HCT116 (cell line): ENCODE results near the gene DTX3L. TPM values are rescaled to one million over a fixed set of nuclear protein-coding genes. Genes with fewer than 3 reads are reported as not detected.

Source experiments
- ATAC-seq: fragments of 200-7000 bp; cut with Tn5 transposase; 2 replicates; pipeline ENCODE4 v1.9.1; 2020; ENCODE audit warnings: mild to moderate bottlenecking, moderate library complexity
- BruUV-seq: library from RNA; stranded (reverse); fragments of 400-500 nt; replicated peaks from 2 replicates; lab custom pipeline; 2021; lab: Mats Ljungman, UMichigan
- CTCF ChIA-PET: fragments of 300-600 bp; sonication (Branson Sonifier 250); formaldehyde crosslinking; loops from one replicate; lab custom pipeline; 2021; ENCODE audit warnings: antibody characterized with exemption; lab: Charles Lee
- POLR2A ChIA-PET: fragments of 300-600, 350-600 bp; sonication (Branson Sonifier 250); formaldehyde crosslinking; loops from one replicate; lab custom pipeline; 2021; ENCODE audit warnings: antibody characterized with exemption; lab: Charles Lee
- RAD21 ChIA-PET, 2 experiments: fragments of 300-600 bp; sonication (Branson Sonifier 250); formaldehyde crosslinking; loops; one replicate each; lab custom pipeline; 2023; ENCODE audit warnings: low total read pairs in 2 of 2; ENCODE audit not compliant: uncharacterized antibody in 2 of 2, unreplicated experiment in 2 of 2, low non-redundant PET in 1 of 2; lab: Charles Lee
- DNase-seq: peaks from one replicate; pipeline ENCODE4 v3.0.0-alpha.2; 2010; ENCODE audit warnings: low read depth, low spot score
- H2AFZ ChIP-seq: fragments of 200-600 bp; shearing (Covaris generic), sonication (generic); 2 replicates; pipeline ENCODE4 v1.6.1; 2017; ENCODE audit warnings: low read depth, mixed run types, mixed read lengths, antibody characterized with exemption, low read length; ENCODE audit not compliant: poor library complexity, severe bottlenecking
- H3K27ac ChIP-seq: 2 replicates; pipeline ENCODE4 v1.5.1; 2012; ENCODE audit warnings: low read depth, low read length
- H3K27me3 ChIP-seq: fragments of 200-600 bp; sonication (generic); 2 replicates; pipeline ENCODE4 v1.6.1; 2016; ENCODE audit warnings: mixed run types, low read length, mixed read lengths; ENCODE audit not compliant: insufficient read depth
- H3K36me3 ChIP-seq, 2 experiments: fragments of 200-500 bp in 1 of 2; fragments of 200-600 bp in 1 of 2; sonication (Bioruptor generic) in 1 of 2; sonication (generic) in 1 of 2; 2 replicates each; pipeline versions ENCODE4 v1.5.1 to v1.6.1; 2014 to 2016; ENCODE audit warnings: low read length in 2 of 2, inconsistent platforms in 1 of 2, mixed read lengths in 1 of 2, mixed run types in 1 of 2; ENCODE audit not compliant: insufficient read depth in 2 of 2, control insufficient read depth in 1 of 2
- H3K4me1 ChIP-seq, 2 experiments: fragments of 200-600 bp in 1 of 2; sonication (generic) in 1 of 2; 2 replicates each; pipeline versions ENCODE4 v1.5.1 to v1.6.1; 2012 to 2017; ENCODE audit warnings: low read length in 2 of 2, inconsistent platforms in 1 of 2, mild to moderate bottlenecking in 1 of 2, mixed read lengths in 1 of 2, mixed run types in 1 of 2, moderate library complexity in 1 of 2; ENCODE audit not compliant: insufficient read depth in 2 of 2, control insufficient read depth in 1 of 2
- H3K4me2 ChIP-seq: fragments of 200-600 bp; sonication (generic); 2 replicates; pipeline ENCODE4 v1.6.1; 2017; ENCODE audit warnings: mixed run types, low read length, mixed read lengths
- H3K4me3 ChIP-seq, 2 experiments: fragments of 200-600 bp in 1 of 2; sonication (generic) in 1 of 2; replicated peaks in 1 of 2; 2 replicates each; pipeline ENCODE4 v1.5.1; 2011 to 2016; ENCODE audit warnings: low read length in 2 of 2, control low read depth in 1 of 2, low read depth in 1 of 2, mild to moderate bottlenecking in 1 of 2, mixed read lengths in 1 of 2, mixed run types in 1 of 2
- H3K79me2 ChIP-seq: fragments of 200-600 bp; sonication (generic); 2 replicates; pipeline ENCODE4 v1.6.1; 2017; ENCODE audit warnings: mild to moderate bottlenecking, mixed run types, low read length, moderate library complexity, mixed read lengths; ENCODE audit not compliant: insufficient read depth
- H3K9ac ChIP-seq: fragments of 200-600 bp; sonication (generic); 2 replicates; pipeline ENCODE4 v1.6.1; 2016; ENCODE audit warnings: low read length, mixed read lengths
- H3K9me2 ChIP-seq: fragments of 200-600 bp; sonication (generic), shearing (Covaris generic); 2 replicates; pipeline ENCODE4 v1.6.1; 2017; ENCODE audit warnings: mixed run types, mild to moderate bottlenecking, moderate library complexity; ENCODE audit not compliant: insufficient read depth
- H3K9me3 ChIP-seq, 2 experiments: fragments of 200-500 bp in 1 of 2; fragments of 200-600 bp in 1 of 2; sonication (Bioruptor generic) in 1 of 2; sonication (generic) in 1 of 2; 2 replicates each; pipeline ENCODE4 v1.6.1; 2014 to 2017; ENCODE audit warnings: low read length in 2 of 2, mixed read lengths in 2 of 2, inconsistent platforms in 1 of 2, low read depth in 1 of 2, mild to moderate bottlenecking in 1 of 2, mixed run types in 1 of 2, moderate library complexity in 1 of 2; ENCODE audit not compliant: control insufficient read depth in 1 of 2, insufficient read depth in 1 of 2
- H4K20me1 ChIP-seq: fragments of 200-600 bp; sonication (generic), shearing (Covaris generic); 2 replicates; pipeline ENCODE4 v1.6.1; 2017; ENCODE audit warnings: mixed run types, mild to moderate bottlenecking, moderate library complexity; ENCODE audit not compliant: insufficient read depth
- EGR1 ChIP-seq: IDR thresholded peaks from 2 replicates; pipeline ENCODE4 v1.6.1; 2012; ENCODE audit warnings: low read depth
- ELF1 ChIP-seq: IDR thresholded peaks from 2 replicates; pipeline ENCODE4 v1.6.1; 2012; ENCODE audit warnings: low read depth, borderline replicate concordance
- EZH2phosphoT487 ChIP-seq: fragments of 200-600 bp; IDR thresholded peaks from 2 replicates; pipeline ENCODE4 v1.6.1; 2018; ENCODE audit warnings: antibody characterized with exemption, borderline replicate concordance
- FOSL1 ChIP-seq: IDR thresholded peaks from 2 replicates; pipeline ENCODE4 v1.6.1; 2012; ENCODE audit warnings: low read depth
- JUND ChIP-seq: IDR thresholded peaks from 2 replicates; pipeline ENCODE4 v1.6.1; 2012
- MAX ChIP-seq: IDR thresholded peaks from 2 replicates; pipeline ENCODE4 v1.6.1; 2012
- POLR2AphosphoS5 ChIP-seq: IDR thresholded peaks from 2 replicates; pipeline ENCODE4 v1.6.1; 2011; ENCODE audit warnings: mild to moderate bottlenecking, low read depth, low read length, moderate library complexity
- RAD21 ChIP-seq: IDR thresholded peaks from 2 replicates; pipeline ENCODE4 v1.6.1; 2012; ENCODE audit warnings: low read depth, mild to moderate bottlenecking
- SP1 ChIP-seq: IDR thresholded peaks from 2 replicates; pipeline ENCODE4 v1.6.1; 2012; ENCODE audit warnings: low read depth
- TCF7L2 ChIP-seq: IDR thresholded peaks from 2 replicates; pipeline ENCODE4 v1.7.0; 2011; ENCODE audit warnings: borderline replicate concordance, inconsistent platforms; ENCODE audit not compliant: insufficient read depth, insufficient read length; ENCODE audit errors: extremely low read depth
- ZFX ChIP-seq: fragments of 450-650 bp; IDR thresholded peaks from 2 replicates; pipeline ENCODE4 v1.6.1; 2017
- ZNF274 ChIP-seq: fragments of 200-500 bp; sonication (Bioruptor generic); IDR thresholded peaks from 2 replicates; pipeline ENCODE4 v1.6.1; 2014; ENCODE audit warnings: mild to moderate bottlenecking, low read depth, low read length, inconsistent platforms
- intact Hi-C: fragments of 100-400 bp; cut with micrococcal nuclease; formaldehyde crosslinking; loops from 2 replicates; pipeline ENCODE4 v1.10.0; 2022
- total RNA-seq: library from RNA; stranded (reverse); gene quantifications from one replicate; pipeline ENCODE4 v1.2.1, GENCODE V29; 2021; ENCODE audit not compliant: unreplicated experiment
- TF ChIP-seq, protein P1 (sequence below): IDR thresholded peaks from 2 replicates; pipeline ENCODE4 v1.6.1; 2012; ENCODE audit warnings: low read depth

DTX3L gene
- total RNA-seq, 1 experiment from 2014 or later, result 13.1 TPM

DNA sequence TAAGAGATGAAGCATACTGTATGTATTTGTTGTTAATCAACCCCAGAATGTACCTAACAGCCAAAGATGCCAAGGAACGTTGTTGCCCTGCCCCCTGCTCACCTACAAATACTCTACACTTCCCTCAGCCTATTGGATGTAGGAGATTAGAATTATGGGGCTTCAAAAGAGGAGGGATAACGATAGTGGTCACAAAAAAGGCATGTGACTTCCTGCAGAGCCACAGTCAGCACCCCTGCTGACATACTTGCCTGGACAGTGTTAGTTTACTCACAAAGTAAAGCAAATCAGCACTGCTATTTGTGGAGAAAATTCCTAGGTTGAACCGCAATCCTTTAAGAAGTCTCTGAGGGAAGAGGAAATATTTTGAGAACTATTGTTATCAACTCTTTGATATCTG lies 51.2 kb downstream of the DTX3L start:
- Histone ChIP-seq H4K20me1 (no peaks in the 10 kb centered on the region), H3K4me2 (no peak overlapping the region), H3K36me3 (no peaks in the 10 kb centered on the region), H3K79me2 (no peaks in the 10 kb centered on the region), H2AFZ (peak overlapping the region; percentile 33), H3K27me3 (no peaks in the 10 kb centered on the region), H3K27ac (no peak overlapping the region), H3K9me2 (no peaks in the 10 kb centered on the region), H3K9ac (no peak overlapping the region), H3K4me3 (no peak overlapping the region), H3K4me1 (peaks cover 0 to 7% of the 10 kb centered on the region in 2 experiments; a peak in 2 of 4 replicates), H3K9me3 (no peaks in the 10 kb centered on the region)
- no TSS peak for BruUV-seq
- CTCF ChIA-PET, result no interaction called here
- intact Hi-C loops, result no loop called here
- RAD21 ChIA-PET, result no interaction called here
- no peak for ATAC-seq
- no peak for DNase-seq
- POLR2A ChIA-PET, result no interaction called here
- no peak for TF ChIP-seq FOSL1
- TF ChIP-seq EGR1, result no peak
- no peak for TF ChIP-seq JUND
- TF ChIP-seq TCF7L2, result no peak
- TF ChIP-seq, protein P1, sequence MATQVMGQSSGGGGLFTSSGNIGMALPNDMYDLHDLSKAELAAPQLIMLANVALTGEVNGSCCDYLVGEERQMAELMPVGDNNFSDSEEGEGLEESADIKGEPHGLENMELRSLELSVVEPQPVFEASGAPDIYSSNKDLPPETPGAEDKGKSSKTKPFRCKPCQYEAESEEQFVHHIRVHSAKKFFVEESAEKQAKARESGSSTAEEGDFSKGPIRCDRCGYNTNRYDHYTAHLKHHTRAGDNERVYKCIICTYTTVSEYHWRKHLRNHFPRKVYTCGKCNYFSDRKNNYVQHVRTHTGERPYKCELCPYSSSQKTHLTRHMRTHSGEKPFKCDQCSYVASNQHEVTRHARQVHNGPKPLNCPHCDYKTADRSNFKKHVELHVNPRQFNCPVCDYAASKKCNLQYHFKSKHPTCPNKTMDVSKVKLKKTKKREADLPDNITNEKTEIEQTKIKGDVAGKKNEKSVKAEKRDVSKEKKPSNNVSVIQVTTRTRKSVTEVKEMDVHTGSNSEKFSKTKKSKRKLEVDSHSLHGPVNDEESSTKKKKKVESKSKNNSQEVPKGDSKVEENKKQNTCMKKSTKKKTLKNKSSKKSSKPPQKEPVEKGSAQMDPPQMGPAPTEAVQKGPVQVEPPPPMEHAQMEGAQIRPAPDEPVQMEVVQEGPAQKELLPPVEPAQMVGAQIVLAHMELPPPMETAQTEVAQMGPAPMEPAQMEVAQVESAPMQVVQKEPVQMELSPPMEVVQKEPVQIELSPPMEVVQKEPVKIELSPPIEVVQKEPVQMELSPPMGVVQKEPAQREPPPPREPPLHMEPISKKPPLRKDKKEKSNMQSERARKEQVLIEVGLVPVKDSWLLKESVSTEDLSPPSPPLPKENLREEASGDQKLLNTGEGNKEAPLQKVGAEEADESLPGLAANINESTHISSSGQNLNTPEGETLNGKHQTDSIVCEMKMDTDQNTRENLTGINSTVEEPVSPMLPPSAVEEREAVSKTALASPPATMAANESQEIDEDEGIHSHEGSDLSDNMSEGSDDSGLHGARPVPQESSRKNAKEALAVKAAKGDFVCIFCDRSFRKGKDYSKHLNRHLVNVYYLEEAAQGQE, result no peak
- no peak for TF ChIP-seq MAX
- no peak for TF ChIP-seq POLR2AphosphoS5
- no peak for TF ChIP-seq ZFX
- no peak for TF ChIP-seq ELF1
- no peak for TF ChIP-seq RAD21
- no peak for TF ChIP-seq EZH2phosphoT487
- no peak for TF ChIP-seq SP1
- TF ChIP-seq ZNF274, result no peak
